ENCODE data around the gene CCDC171. TPM values are rescaled to one million over a fixed set of nuclear protein-coding genes. Genes with fewer than 3 reads are reported as not detected.

The CCDC171 gene
- total and polyA plus RNA-seq, 4 donors, result 3.3 to 28.3 (median 17.2) TPM

DNA sequence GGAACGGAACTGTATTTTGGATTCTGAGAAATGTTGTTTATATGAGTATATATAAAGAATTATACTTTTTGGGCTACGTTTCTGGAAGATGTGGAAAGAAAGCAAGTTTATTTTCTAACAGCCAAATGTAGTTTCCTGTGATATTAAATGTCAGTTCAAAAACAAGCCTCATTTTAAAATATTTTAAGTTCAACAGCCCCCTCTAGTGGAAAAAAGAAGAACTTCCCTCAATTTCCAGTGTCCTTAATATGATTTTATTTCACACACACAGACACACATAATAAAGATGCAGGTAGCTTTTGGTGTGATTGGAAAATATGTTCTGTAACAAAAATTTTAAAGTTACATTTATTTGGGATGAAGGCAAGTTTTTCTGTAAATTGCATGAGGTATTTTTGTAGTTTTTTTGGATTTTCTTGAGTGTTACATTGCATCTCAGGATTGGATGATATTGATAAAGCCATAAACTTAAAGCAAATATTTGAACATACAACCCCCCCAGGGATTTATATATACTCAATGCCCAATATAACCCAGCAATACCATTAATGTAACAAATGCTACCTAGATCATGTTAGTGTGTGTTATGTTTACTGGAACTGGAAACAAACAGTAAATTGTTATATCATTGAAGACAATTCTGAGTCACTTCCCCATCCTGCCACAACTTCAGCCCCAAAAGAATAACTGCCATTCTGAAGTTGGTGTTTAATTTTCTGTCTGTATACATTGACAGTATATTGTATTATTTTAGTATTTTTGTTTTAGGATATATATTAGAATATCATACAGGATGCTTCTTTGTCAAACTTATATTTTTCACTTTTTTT, 54.0 kb downstream of the CCDC171 start:
- peak; percentile 22 to 90 (median 48) for DNase-seq (ENCODE audit: low read depth in 4 of 6, low spot score in 6 of 6)
- H3K4me3 ChIP-seq (ENCODE audit: low read depth, low read length), result no peak overlapping the region
- H3K27me3 ChIP-seq (ENCODE audit: control insufficient read depth, insufficient read depth, low read length), result no peaks in the 10 kb centered on the region
- H3K36me3 ChIP-seq (ENCODE audit: control insufficient read depth, insufficient read depth, low read length), result no peaks in the 10 kb centered on the region
- H3K27ac ChIP-seq (ENCODE audit: low read depth, low read length), result no peak overlapping the region
- no CpG with 5 or more reads among the region's 2 CpGs for WGBS (ENCODE audit: insufficient coverage)
- H3K9me3 ChIP-seq (ENCODE audit: control insufficient read depth, insufficient read depth, low read length), result no peaks in the 10 kb centered on the region
- H3K4me1 ChIP-seq (ENCODE audit: control insufficient read depth, insufficient read depth, low read length), result no peaks in the 10 kb centered on the region

DNA sequence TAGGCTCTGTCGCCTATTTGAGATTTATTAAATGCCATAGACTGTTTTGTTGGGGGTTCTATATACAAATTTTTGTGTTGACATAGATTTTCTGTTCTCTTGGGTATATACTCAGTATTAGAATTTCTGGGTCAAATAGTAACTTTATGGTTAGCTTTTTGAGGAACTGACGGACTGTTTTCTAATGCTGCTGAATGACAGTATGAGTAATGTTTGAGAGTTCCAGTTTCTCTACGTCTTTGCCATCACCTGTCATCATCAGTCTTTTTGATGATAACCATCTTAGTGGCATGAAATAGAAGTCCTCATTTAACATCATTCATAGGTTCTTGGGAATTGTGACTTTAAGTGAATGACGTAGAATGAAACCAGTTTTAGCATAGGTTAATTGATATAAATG, 60.1 kb downstream of the CCDC171 start:
- Histone ChIP-seq H3K4me1 (ENCODE audit: control insufficient read depth, insufficient read depth, low read length) (no peaks in the 10 kb centered on the region), H3K9me3 (ENCODE audit: control insufficient read depth, insufficient read depth, low read length) (no peaks in the 10 kb centered on the region), H3K4me3 (ENCODE audit: low read depth, low read length) (no peak overlapping the region), H3K27ac (ENCODE audit: low read depth, low read length) (no peak overlapping the region), H3K36me3 (ENCODE audit: control insufficient read depth, insufficient read depth, low read length) (no peaks in the 10 kb centered on the region), H3K27me3 (ENCODE audit: control insufficient read depth, insufficient read depth, low read length) (no peaks in the 10 kb centered on the region)
- no peak for DNase-seq (ENCODE audit: low read depth in 4 of 6, low spot score in 6 of 6)
- WGBS (ENCODE audit: insufficient coverage), result 83% methylated on average over 1 of the region's 4 CpGs

DNA sequence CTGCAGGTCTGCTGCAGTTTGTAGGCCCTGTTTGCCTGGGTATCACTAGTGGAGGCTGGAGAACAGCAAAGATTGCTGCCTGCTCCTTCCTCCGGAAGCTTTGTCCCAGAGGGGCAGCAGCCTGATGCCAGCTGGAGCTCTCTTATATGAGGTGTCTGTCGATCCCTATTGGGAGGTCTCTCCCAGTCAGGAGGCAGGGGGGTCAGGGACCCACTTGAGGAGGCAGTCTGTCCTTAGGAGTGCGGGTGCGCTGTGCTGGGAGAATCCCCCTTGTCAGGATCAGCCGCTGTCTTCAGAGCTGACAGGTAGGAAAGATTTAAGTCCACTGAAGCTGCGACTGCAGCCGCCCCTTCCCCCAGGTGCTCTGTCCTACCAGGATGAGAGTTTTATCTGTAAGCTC, 64.9 kb downstream of the CCDC171 start:
- Histone ChIP-seq H3K9me3 (ENCODE audit: control insufficient read depth, insufficient read depth, low read length) (no peaks in the 10 kb centered on the region), H3K4me1 (ENCODE audit: control insufficient read depth, insufficient read depth, low read length) (no peaks in the 10 kb centered on the region), H3K4me3 (ENCODE audit: low read depth, low read length) (no peak overlapping the region)

DNA sequence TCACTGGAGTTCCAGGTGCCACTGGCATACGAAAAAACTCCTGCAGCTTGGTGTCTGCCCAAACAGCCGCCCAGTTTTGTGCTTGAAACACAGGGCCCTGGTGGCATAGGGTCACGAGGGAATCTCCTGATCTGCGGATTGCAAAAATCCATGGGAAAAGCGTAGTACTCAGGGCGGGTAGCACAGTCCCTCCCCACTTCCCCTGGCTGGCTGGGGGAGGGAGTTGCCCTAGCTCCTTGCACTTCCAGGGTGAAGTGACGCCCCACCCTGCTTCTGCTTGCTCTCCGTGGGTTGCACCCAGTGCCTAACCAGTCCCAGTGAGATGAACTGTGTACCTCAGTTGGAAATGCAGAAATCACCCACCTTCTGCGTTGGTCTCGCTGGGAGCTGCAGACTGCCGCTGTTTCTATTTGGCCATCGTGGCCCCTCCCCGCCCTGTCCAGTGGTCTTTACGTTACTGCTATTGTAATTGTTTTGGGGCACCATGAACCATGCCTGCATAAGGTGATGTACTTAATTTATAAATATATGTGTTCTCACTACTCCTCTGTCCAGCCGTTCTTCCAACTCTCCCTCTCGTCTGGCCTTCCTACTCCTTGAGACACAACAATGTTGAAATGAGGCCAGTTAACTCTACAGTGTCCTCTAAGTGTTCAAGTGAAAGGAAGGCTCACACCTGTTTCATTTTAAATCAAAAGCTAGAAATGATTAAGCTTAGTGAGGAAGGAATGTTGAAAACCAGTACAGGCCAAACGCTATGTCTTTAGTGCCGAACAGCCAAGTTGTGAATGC, 65.9 kb downstream of the CCDC171 start:
- no peaks in the 10 kb centered on the region for H3K9me3 ChIP-seq (ENCODE audit: control insufficient read depth, insufficient read depth, low read length)
- no peak overlapping the region for H3K27ac ChIP-seq (ENCODE audit: low read depth, low read length)
- 94% methylated on average over 13 of the region's 18 CpGs for WGBS (ENCODE audit: insufficient coverage)

More for the DNA sequence above, 64.9 kb downstream of the CCDC171 start:
- WGBS (ENCODE audit: insufficient coverage), result 93% methylated on average over 7 of the region's 7 CpGs
- DNase-seq (ENCODE audit: low read depth in 4 of 6, low spot score in 6 of 6), result no peak
- Histone ChIP-seq H3K27ac (ENCODE audit: low read depth, low read length) (no peak overlapping the region), H3K36me3 (ENCODE audit: control insufficient read depth, insufficient read depth, low read length) (no peaks in the 10 kb centered on the region), H3K27me3 (ENCODE audit: control insufficient read depth, insufficient read depth, low read length) (no peaks in the 10 kb centered on the region)

DNA sequence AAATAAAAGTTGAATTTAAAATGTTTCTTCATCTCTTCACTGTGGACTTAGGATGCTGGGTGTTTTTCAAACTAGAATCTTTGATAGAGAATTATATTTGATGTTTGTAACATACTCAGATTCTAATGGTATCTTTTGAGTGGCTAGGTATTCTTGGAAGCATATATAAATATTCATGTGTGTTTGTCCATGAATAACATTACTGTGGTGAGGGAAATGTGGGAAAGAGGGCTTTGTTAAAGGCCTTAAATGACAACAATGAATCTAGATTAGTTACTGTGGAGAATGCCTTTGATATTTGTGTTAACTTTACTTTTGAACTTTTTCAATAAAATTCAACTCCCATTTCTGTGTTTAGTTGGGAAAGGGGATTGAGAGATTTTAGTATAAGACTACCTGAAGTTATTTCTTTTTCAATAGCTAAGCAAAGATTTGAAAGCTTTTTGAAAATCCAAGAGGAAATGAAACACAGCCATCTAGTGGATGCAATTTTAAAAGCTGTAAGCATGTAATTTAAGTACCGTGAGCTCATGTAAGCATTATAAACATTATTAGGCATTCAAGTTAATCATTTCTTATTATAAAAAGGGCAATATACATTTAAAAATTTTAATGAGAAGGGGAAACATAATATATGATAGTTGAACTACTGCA, 69.6 kb downstream of the CCDC171 start:
- Histone ChIP-seq H3K9me3 (ENCODE audit: control insufficient read depth, insufficient read depth, low read length) (no peaks in the 10 kb centered on the region), H3K4me3 (ENCODE audit: low read depth, low read length) (no peak overlapping the region), H3K27me3 (ENCODE audit: control insufficient read depth, insufficient read depth, low read length) (no peaks in the 10 kb centered on the region), H3K36me3 (ENCODE audit: control insufficient read depth, insufficient read depth, low read length) (no peaks in the 10 kb centered on the region), H3K27ac (ENCODE audit: low read depth, low read length) (no peak overlapping the region), H3K4me1 (ENCODE audit: control insufficient read depth, insufficient read depth, low read length) (no peaks in the 10 kb centered on the region)
- peak in 2 of 6 donors; percentile 58 to 69 for DNase-seq (ENCODE audit: low read depth in 4 of 6, low spot score in 6 of 6)
- no CpG with 5 or more reads among the region's 1 CpG for WGBS (ENCODE audit: insufficient coverage)

More for the DNA sequence above, 65.9 kb downstream of the CCDC171 start:
- Histone ChIP-seq H3K4me3 (ENCODE audit: low read depth, low read length) (no peak overlapping the region), H3K4me1 (ENCODE audit: control insufficient read depth, insufficient read depth, low read length) (no peaks in the 10 kb centered on the region), H3K36me3 (ENCODE audit: control insufficient read depth, insufficient read depth, low read length) (no peaks in the 10 kb centered on the region), H3K27me3 (ENCODE audit: control insufficient read depth, insufficient read depth, low read length) (no peaks in the 10 kb centered on the region)
- no peak for DNase-seq (ENCODE audit: low read depth in 4 of 6, low spot score in 6 of 6)

DNA sequence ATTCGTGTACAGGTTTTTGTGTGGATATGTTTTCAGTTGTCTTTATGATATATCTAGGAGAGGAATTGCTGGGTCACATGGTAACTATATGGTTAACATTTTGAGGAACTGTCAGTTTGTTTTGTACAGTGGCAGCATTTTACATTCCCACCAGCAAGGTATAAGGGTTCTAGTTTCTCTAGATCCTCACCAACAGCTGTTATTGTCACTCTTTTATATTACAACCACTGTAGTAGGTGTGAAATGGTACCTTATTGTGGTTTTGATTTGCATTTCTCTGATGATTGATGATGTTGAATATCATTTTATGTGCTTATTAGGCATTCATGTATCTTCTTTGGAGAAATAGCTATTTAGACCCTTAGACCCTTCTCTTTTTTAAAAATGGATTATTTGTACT, 82.9 kb downstream of the CCDC171 start:
- no peak overlapping the region for H3K27ac ChIP-seq (ENCODE audit: low read depth, low read length)
- no peaks in the 10 kb centered on the region for H3K27me3 ChIP-seq (ENCODE audit: control insufficient read depth, insufficient read depth, low read length)
- WGBS (ENCODE audit: insufficient coverage), result no CpG with 5 or more reads among the region's 1 CpG
- no peak overlapping the region for H3K4me3 ChIP-seq (ENCODE audit: low read depth, low read length)
- DNase-seq (ENCODE audit: low read depth in 4 of 6, low spot score in 6 of 6), result no peak
- no peaks in the 10 kb centered on the region for H3K4me1 ChIP-seq (ENCODE audit: control insufficient read depth, insufficient read depth, low read length)
- no peaks in the 10 kb centered on the region for H3K9me3 ChIP-seq (ENCODE audit: control insufficient read depth, insufficient read depth, low read length)
- no peaks in the 10 kb centered on the region for H3K36me3 ChIP-seq (ENCODE audit: control insufficient read depth, insufficient read depth, low read length)

DNA sequence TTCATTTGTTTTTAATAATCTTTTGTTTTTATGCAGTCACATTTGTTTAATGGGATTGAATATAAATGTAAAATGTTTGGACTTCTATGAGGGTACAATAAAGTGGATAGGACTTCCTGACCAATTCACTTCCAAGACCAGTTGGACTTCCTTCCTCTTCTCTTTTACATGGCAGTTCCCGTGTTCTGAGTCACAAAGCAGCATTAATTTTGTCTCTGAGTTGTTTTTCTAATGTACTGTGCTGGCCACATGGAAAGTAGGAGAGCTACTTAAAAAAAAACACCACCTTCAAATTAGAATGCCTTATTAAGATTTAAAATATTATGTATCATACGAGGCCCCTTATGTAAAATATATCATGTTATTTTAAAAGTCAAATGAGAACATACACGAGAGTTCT, 87.3 kb downstream of the CCDC171 start:
- Histone ChIP-seq H3K4me1 (ENCODE audit: control insufficient read depth, insufficient read depth, low read length) (no peaks in the 10 kb centered on the region), H3K4me3 (ENCODE audit: low read depth, low read length) (no peak overlapping the region), H3K27ac (ENCODE audit: low read depth, low read length) (no peak overlapping the region), H3K9me3 (ENCODE audit: control insufficient read depth, insufficient read depth, low read length) (no peaks in the 10 kb centered on the region), H3K27me3 (ENCODE audit: control insufficient read depth, insufficient read depth, low read length) (no peaks in the 10 kb centered on the region), H3K36me3 (ENCODE audit: control insufficient read depth, insufficient read depth, low read length) (no peaks in the 10 kb centered on the region)
- WGBS (ENCODE audit: insufficient coverage), result no CpG with 5 or more reads among the region's 3 CpGs
- DNase-seq (ENCODE audit: low read depth in 4 of 6, low spot score in 6 of 6), result no peak

DNA sequence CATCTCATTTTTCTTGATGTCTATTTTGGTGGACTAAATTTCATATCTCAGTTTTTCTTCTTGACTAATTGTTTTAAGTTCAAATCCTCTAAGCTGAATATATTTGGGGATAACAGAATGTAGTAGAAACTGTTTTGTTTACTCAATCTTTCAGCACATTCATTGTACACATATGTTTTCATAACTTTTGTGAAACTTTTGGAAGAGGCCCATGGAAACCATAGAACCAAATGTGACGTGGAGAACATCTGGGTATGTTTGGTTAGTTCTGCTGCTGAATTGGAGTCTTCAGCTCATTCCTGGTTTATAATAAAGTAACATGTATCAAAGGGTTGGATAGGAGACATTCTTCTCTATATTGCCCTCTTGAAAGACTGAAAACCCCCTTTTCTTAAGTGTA, 88.4 kb downstream of the CCDC171 start:
- Histone ChIP-seq H3K36me3 (ENCODE audit: control insufficient read depth, insufficient read depth, low read length) (no peaks in the 10 kb centered on the region), H3K9me3 (ENCODE audit: control insufficient read depth, insufficient read depth, low read length) (peaks cover 2% of the 10 kb centered on the region), H3K4me3 (ENCODE audit: low read depth, low read length) (no peak overlapping the region), H3K4me1 (ENCODE audit: control insufficient read depth, insufficient read depth, low read length) (no peaks in the 10 kb centered on the region), H3K27me3 (ENCODE audit: control insufficient read depth, insufficient read depth, low read length) (no peaks in the 10 kb centered on the region), H3K27ac (ENCODE audit: low read depth, low read length) (no peak overlapping the region)
- no CpG with 5 or more reads among the region's 1 CpG for WGBS (ENCODE audit: insufficient coverage)
- no peak for DNase-seq (ENCODE audit: low read depth in 4 of 6, low spot score in 6 of 6)

DNA sequence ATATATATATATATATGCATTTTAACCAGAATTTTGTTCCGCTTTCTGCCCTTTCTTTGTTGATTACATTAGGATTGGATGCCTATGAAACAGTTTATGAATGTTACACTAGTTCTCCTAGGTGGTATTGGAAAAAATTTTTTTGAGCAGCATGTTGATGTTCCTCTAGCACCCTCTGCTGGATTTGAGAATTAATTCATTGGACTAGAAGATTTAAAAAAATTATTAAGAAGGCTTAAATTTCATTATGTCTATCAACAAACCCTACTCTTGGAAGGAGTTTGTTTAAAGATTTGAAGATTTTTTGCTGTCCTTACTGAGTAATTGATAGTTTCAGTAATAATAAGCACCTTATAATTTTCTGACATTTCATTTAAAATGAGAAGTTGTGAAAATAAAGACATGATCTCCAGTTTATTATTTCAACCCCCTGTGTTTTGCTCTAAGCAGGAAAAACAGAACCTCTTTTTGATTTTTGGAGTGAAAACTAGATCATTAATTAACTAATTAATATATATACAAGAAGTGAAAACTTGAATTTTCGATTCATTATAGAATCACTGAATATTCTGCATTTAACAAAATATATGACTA, 89.6 kb downstream of the CCDC171 start:
- WGBS (ENCODE audit: insufficient coverage), result no CpG with 5 or more reads among the region's 2 CpGs
- H3K36me3 ChIP-seq (ENCODE audit: control insufficient read depth, insufficient read depth, low read length), result no peaks in the 10 kb centered on the region
- DNase-seq (ENCODE audit: low read depth in 4 of 6, low spot score in 6 of 6), result peak in 4 of 6 donors; percentile 3 to 87 (median 53)
- H3K4me3 ChIP-seq (ENCODE audit: low read depth, low read length), result no peak overlapping the region
- H3K27me3 ChIP-seq (ENCODE audit: control insufficient read depth, insufficient read depth, low read length), result no peaks in the 10 kb centered on the region
- no peak overlapping the region for H3K27ac ChIP-seq (ENCODE audit: low read depth, low read length)
- peaks cover 2% of the 10 kb centered on the region for H3K9me3 ChIP-seq (ENCODE audit: control insufficient read depth, insufficient read depth, low read length)
- H3K4me1 ChIP-seq (ENCODE audit: control insufficient read depth, insufficient read depth, low read length), result no peaks in the 10 kb centered on the region
